HEK293 (cell line): Measurements from ENCODE around the gene ANKRD39.

Experiments
- CTCF ChIP-seq: fragments of 450-650 bp; formaldehyde crosslinking; IDR thresholded peaks from 2 replicates; pipeline ENCODE4 v1.5.1; 2016; ENCODE audit warnings: missing biosample characterization, missing genetic modification characterization
- ZNF274 ChIP-seq, 2 experiments: fragments of 200-500 bp in 1 of 2; fragments of 450-650 bp in 1 of 2; sonication (Bioruptor generic) in 1 of 2; formaldehyde crosslinking in 1 of 2; IDR thresholded peaks; 2 replicates each; pipeline versions ENCODE4 v1.5.1 to v1.6.1; 2014 to 2016; ENCODE audit warnings: borderline replicate concordance in 1 of 2, inconsistent platforms in 1 of 2, low read length in 1 of 2, missing biosample characterization in 1 of 2, missing genetic modification characterization in 1 of 2
- ZNF354C ChIP-seq: fragments of 450-650 bp; formaldehyde crosslinking; IDR thresholded peaks from 2 replicates; pipeline ENCODE4 v1.5.1; 2016; ENCODE audit warnings: missing biosample characterization, missing genetic modification characterization, low read depth, borderline replicate concordance

GRCh38 chr2:96897491-96898134 is 39.8 kb upstream of the ANKRD39 start:
- TF ChIP-seq CTCF (no peak), ZNF274 (IDR thresholded peaks at IDR 0.05; ENCODE audit: low read length) (no peak), ZNF274 (tag by site-specific recombination; IDR thresholded peaks at IDR 0.05; ENCODE audit: borderline replicate concordance) (no peak), ZNF354C (tag by site-specific recombination) (no peak)
